ENCODE measurements around the gene ULBP1. TPM values are rescaled to one million over a fixed set of nuclear protein-coding genes. Genes with fewer than 3 reads are reported as not detected.
A peak's percentile ranks its signal among the peaks of the same experiment; 100 is the strongest.
"Not testable (repeated sequence)": the region's sequence is repeated elsewhere in the genome, so short reads cannot be mapped to it uniquely, and the experiment has no call there.

ULBP1 gene
- total RNA-seq, 2 experiments from 2014 or later: 0.08 to 0.14 TPM

- peaks cover 93% of the 10 kb centered on the region for H3K27me3 Mint-ChIP-seq
Measured at GRCh38 chr6:149967591-149967990, 3.8 kb downstream of the ULBP1 start.

GRCh38 chr6:149967999-149968398, 4.3 kb downstream of the ULBP1 start:
- H3K27ac ChIP-seq (ENCODE audit: low read depth in 1 of 2, low read length in 2 of 2); POLR2A ChIA-PET; H3K36me3 Mint-ChIP-seq (ENCODE audit: low read depth); DNase-seq; H3K9me3 Mint-ChIP-seq; intact Hi-C loops (cut with DNase I, micrococcal nuclease); ATAC-seq (ENCODE audit: poor library complexity); H3K27ac Mint-ChIP-seq; CTCF ChIA-PET; H3K4me3 ChIP-seq (ENCODE audit: low read length); H3K36me3 ChIP-seq (ENCODE audit: insufficient read depth, low read length); H3K4me3 Mint-ChIP-seq: not testable (repeated sequence)
- Mint-ChIP-seq H3K4me1 (ENCODE audit: low read depth) (peaks cover 27% of the 10 kb centered on the region), H3K27me3 (peaks cover 93% of the 10 kb centered on the region)
- Histone ChIP-seq H3K27me3 (ENCODE audit: control insufficient read depth in 1 of 2, insufficient read depth in 2 of 2, low read length in 2 of 2) (peaks cover 39 to 52% of the 10 kb centered on the region in 2 experiments), H3K9me3 (ENCODE audit: control insufficient read depth in 1 of 2, insufficient read depth in 1 of 2, low read length in 2 of 2) (peaks cover 0 to 13% of the 10 kb centered on the region in 2 experiments), H3K4me1 (ENCODE audit: insufficient read depth, low read length) (peaks cover 27% of the 10 kb centered on the region)

More at GRCh38 chr6:149967591-149967990, 3.8 kb downstream of the ULBP1 start:
- TF ChIP-seq, protein P1, sequence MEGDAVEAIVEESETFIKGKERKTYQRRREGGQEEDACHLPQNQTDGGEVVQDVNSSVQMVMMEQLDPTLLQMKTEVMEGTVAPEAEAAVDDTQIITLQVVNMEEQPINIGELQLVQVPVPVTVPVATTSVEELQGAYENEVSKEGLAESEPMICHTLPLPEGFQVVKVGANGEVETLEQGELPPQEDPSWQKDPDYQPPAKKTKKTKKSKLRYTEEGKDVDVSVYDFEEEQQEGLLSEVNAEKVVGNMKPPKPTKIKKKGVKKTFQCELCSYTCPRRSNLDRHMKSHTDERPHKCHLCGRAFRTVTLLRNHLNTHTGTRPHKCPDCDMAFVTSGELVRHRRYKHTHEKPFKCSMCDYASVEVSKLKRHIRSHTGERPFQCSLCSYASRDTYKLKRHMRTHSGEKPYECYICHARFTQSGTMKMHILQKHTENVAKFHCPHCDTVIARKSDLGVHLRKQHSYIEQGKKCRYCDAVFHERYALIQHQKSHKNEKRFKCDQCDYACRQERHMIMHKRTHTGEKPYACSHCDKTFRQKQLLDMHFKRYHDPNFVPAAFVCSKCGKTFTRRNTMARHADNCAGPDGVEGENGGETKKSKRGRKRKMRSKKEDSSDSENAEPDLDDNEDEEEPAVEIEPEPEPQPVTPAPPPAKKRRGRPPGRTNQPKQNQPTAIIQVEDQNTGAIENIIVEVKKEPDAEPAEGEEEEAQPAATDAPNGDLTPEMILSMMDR (IDR thresholded peaks at IDR 0.05): no peak
- DNase-seq: no peak
- no peak overlapping the region for H3K4me3 ChIP-seq (ENCODE audit: low read length)
- H3K4me1 Mint-ChIP-seq (ENCODE audit: low read depth): peaks cover 28% of the 10 kb centered on the region
- no peaks in the 10 kb centered on the region for H3K36me3 ChIP-seq (ENCODE audit: insufficient read depth, low read length)
- H3K27ac ChIP-seq (ENCODE audit: low read depth in 1 of 2, low read length in 2 of 2): no peak overlapping the region
- intact Hi-C loops (cut with DNase I, micrococcal nuclease): no loop called here
- ATAC-seq (ENCODE audit: poor library complexity): no peak
- H3K4me3 Mint-ChIP-seq: no peak overlapping the region
- H3K36me3 Mint-ChIP-seq (ENCODE audit: low read depth): no peaks in the 10 kb centered on the region
- POLR2A ChIA-PET: no interaction called here
- peaks cover 31% of the 10 kb centered on the region for H3K4me1 ChIP-seq (ENCODE audit: insufficient read depth, low read length)
- CTCF ChIA-PET: no interaction called here
- peaks cover 0 to 15% of the 10 kb centered on the region in 2 experiments for H3K9me3 ChIP-seq (ENCODE audit: control insufficient read depth in 1 of 2, insufficient read depth in 1 of 2, low read length in 2 of 2)
- no peak overlapping the region for H3K27ac Mint-ChIP-seq
- no peaks in the 10 kb centered on the region for H3K9me3 Mint-ChIP-seq
- H3K27me3 ChIP-seq (ENCODE audit: control insufficient read depth in 1 of 2, insufficient read depth in 2 of 2, low read length in 2 of 2): peaks cover 43 to 54% of the 10 kb centered on the region in 2 experiments

DNA sequence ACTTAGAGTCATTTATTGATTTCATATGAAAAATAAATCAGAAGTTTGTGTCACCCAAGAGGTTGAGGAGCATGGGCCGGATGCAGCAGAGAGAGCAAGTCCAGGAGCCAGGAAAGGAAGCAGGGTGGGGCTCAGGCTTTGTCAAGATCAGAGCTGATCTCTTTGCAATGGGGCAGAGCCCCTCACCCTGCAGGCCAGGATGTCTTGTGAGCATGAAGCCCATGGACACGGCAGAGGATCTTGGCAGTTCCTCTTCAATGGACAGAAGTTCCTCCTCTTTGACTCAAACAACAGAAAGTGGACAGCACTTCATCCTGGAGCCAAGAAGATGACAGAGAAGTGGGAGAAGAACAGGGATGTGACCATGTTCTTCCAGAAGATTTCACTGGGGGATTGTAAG, 5.2 kb downstream of the ULBP1 start:
- DNase-seq; H3K36me3 Mint-ChIP-seq (ENCODE audit: low read depth); intact Hi-C loops (cut with DNase I, micrococcal nuclease); ATAC-seq (ENCODE audit: poor library complexity); H3K4me3 ChIP-seq (ENCODE audit: low read length); CTCF ChIA-PET; H3K27ac ChIP-seq (ENCODE audit: low read depth in 1 of 2, low read length in 2 of 2); H3K27ac Mint-ChIP-seq; H3K4me3 Mint-ChIP-seq; POLR2A ChIA-PET; H3K36me3 ChIP-seq (ENCODE audit: insufficient read depth, low read length); H3K9me3 Mint-ChIP-seq: not testable (repeated sequence)
- Histone ChIP-seq H3K9me3 (ENCODE audit: control insufficient read depth in 1 of 2, insufficient read depth in 1 of 2, low read length in 2 of 2) (peaks cover 0 to 11% of the 10 kb centered on the region in 2 experiments), H3K4me1 (ENCODE audit: insufficient read depth, low read length) (peaks cover 18% of the 10 kb centered on the region), H3K27me3 (ENCODE audit: control insufficient read depth in 1 of 2, insufficient read depth in 2 of 2, low read length in 2 of 2) (peaks cover 33 to 48% of the 10 kb centered on the region in 2 experiments)
- peaks cover 19% of the 10 kb centered on the region for H3K4me1 Mint-ChIP-seq (ENCODE audit: low read depth)
- H3K27me3 Mint-ChIP-seq: peaks cover 90% of the 10 kb centered on the region

DNA sequence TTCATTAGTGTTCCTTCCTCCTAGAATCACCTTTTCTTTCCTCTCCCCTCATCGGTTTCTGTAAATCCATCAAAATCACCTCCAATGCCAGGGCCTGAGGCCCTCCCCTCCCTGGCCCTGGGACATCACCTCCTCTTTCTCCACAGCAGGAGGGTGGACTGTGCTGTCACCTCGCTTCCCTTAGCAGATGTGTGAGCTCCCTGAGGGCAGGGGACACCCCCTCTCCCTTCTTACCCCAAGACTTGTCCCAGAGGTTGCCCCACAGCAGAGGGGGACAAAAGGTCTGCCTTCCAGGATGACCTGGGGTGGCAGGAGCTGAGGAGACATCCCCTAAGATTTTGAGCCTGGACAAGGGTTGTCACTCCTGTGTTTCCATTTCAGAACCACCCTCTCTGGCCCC, 5.9 kb downstream of the ULBP1 start:
- intact Hi-C loops (cut with DNase I, micrococcal nuclease): no loop called here
- H3K9me3 Mint-ChIP-seq: no peaks in the 10 kb centered on the region
- TF ChIP-seq, protein P1 (IDR thresholded peaks at IDR 0.05): no peak
- peaks cover 32 to 46% of the 10 kb centered on the region in 2 experiments for H3K27me3 ChIP-seq (ENCODE audit: control insufficient read depth in 1 of 2, insufficient read depth in 2 of 2, low read length in 2 of 2)
- no peak overlapping the region for H3K27ac ChIP-seq (ENCODE audit: low read depth in 1 of 2, low read length in 2 of 2)
- CTCF ChIA-PET: no interaction called here
- H3K4me1 ChIP-seq (ENCODE audit: insufficient read depth, low read length): peaks cover 11% of the 10 kb centered on the region
- DNase-seq (no peak), ATAC-seq (ENCODE audit: poor library complexity) (no peak)
- peaks cover 13% of the 10 kb centered on the region for H3K4me1 Mint-ChIP-seq (ENCODE audit: low read depth)
- H3K36me3 Mint-ChIP-seq (ENCODE audit: low read depth): no peaks in the 10 kb centered on the region
- H3K36me3 ChIP-seq (ENCODE audit: insufficient read depth, low read length): no peaks in the 10 kb centered on the region
- H3K9me3 ChIP-seq (ENCODE audit: control insufficient read depth in 1 of 2, insufficient read depth in 1 of 2, low read length in 2 of 2): peaks cover 0 to 8% of the 10 kb centered on the region in 2 experiments
- POLR2A ChIA-PET: no interaction called here
- no peak overlapping the region for H3K27ac Mint-ChIP-seq
- H3K4me3 Mint-ChIP-seq: no peak overlapping the region
- H3K4me3 ChIP-seq (ENCODE audit: low read length): no peak overlapping the region
- H3K27me3 Mint-ChIP-seq: peaks cover 90% of the 10 kb centered on the region

DNA sequence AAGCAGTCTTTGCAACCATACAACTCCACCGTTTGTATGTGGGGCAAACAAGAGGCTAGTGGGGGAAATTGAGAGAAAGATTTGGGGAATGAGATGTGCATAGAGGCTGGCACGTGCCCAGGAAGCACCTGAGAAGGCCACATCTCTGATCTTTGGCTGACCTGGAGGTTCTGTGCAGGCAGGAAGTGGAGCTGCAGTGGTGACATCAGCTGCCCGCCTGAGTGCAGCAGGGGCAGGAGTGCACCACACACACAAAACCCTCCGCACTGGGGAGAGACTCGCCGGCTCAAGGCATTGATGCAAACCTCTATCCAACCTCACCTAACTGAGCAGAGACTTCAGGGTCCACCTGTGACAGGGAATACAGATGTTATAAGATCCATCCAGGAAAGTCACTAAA, 10.7 kb downstream of the ULBP1 start:
- H3K36me3 Mint-ChIP-seq (ENCODE audit: low read depth); H3K27ac ChIP-seq (ENCODE audit: low read depth in 1 of 2, low read length in 2 of 2); H3K4me3 Mint-ChIP-seq; ATAC-seq (ENCODE audit: poor library complexity); POLR2A ChIA-PET; H3K36me3 ChIP-seq (ENCODE audit: insufficient read depth, low read length); H3K9me3 ChIP-seq (ENCODE audit: control insufficient read depth in 1 of 2, insufficient read depth in 1 of 2, low read length in 2 of 2); H3K4me1 Mint-ChIP-seq (ENCODE audit: low read depth); H3K4me1 ChIP-seq (ENCODE audit: insufficient read depth, low read length); H3K4me3 ChIP-seq (ENCODE audit: low read length); H3K9me3 Mint-ChIP-seq; H3K27ac Mint-ChIP-seq; intact Hi-C loops (cut with DNase I, micrococcal nuclease): not testable (repeated sequence)
- peaks cover 91% of the 10 kb centered on the region for H3K27me3 Mint-ChIP-seq
- CTCF ChIA-PET: interaction anchor here (1.3 kb wide), 1 partner anchor 10 kb away, joined by 6 read pairs; no protein-coding TSS in a partner anchor
- peaks cover 30 to 35% of the 10 kb centered on the region in 2 experiments for H3K27me3 ChIP-seq (ENCODE audit: control insufficient read depth in 1 of 2, insufficient read depth in 2 of 2, low read length in 2 of 2)
- DNase-seq: peak in 1 of 14 experiments; percentile 26
